Frontal cortex (tissue), 4 donors: ENCODE data around the gene DCC. TPM values are rescaled to one million over a fixed set of nuclear protein-coding genes. Genes with fewer than 3 reads are reported as not detected.

ENCODE experiments used
- DNase-seq, 2 donors: peaks; one replicate each; pipeline ENCODE4 v3.0.0; 2012; ENCODE audit warnings: low spot score in 2 of 2
- FAIRE-seq: peaks from 2 replicates; lab custom pipeline; 2012; peaks lifted over from hg19 to GRCh38; lab: Jason Lieb, UNC
- total RNA-seq: library from RNA; depleted of rRNA; stranded (reverse); fragments of >200 nt; gene quantifications from one replicate; pipeline ENCODE4 v1.2.3, GENCODE V29; 2014
- donor health status: control.
- donor health status: control.
- donor health status: control.

The DCC gene
- total RNA-seq, 1 donor from 2014 or later: 15.1 TPM

DNA sequence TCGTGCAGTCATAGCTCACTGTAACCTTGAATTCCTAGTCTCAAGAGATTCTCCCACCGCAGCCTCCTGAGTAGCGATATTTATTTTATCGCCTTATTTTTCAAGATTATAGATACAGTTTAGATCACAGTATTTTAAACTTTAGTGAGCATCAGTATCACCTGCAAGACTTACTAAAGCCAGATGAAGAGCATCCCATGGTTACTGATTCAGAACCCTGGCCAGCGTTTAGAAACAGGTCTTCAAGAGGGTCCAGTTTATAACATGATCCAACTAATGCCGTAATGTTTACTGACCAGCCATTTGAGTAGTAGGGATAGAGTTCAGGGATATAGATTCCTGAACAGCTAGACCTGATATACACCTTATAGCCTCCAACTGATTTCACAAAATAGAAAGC lies 146.1 kb downstream of the DCC start:
- FAIRE-seq (no peak), DNase-seq (no peak)

- DNase-seq (no peak), FAIRE-seq (no peak)
Observed at GRCh38 chr18:52489396-52490306, 149.7 kb downstream of the DCC start.

- no peak for DNase-seq
Observed at GRCh38 chr18:52496426-52496825, 156.4 kb downstream of the DCC start.

DNA sequence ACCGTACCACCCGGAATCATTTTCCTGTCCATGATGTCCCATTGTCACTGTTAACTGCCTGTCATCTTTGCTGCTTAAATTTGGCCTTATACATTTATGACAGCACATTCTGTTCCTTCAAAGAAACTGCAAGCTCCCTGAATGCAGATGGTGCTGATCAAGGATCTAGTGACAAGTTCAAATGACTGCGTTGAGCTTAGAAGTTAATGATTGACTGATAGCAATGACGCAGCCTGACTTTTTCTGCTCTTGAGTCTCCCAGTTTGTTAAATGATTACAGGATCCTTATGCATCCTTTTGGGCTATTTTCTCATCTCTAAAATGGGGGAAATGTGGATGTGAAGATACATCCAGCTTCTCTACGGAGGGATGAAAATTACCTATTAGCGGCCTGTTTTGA lies 159.0 kb downstream of the DCC start:
- no peak for FAIRE-seq

More at GRCh38 chr18:52496426-52496825, 156.4 kb downstream of the DCC start:
- FAIRE-seq: no peak

GRCh38 chr18:52499644-52500043 lies 159.6 kb downstream of the DCC start:
- no peak for FAIRE-seq

More for the DNA sequence above, 159.0 kb downstream of the DCC start:
- no peak for DNase-seq

GRCh38 chr18:52504589-52504988 lies 164.6 kb downstream of the DCC start:
- FAIRE-seq (no peak), DNase-seq (no peak)

More at GRCh38 chr18:52499644-52500043, 159.6 kb downstream of the DCC start:
- DNase-seq: no peak

- FAIRE-seq: no peak
- DNase-seq: no peak
Observed at GRCh38 chr18:52510139-52510538, 170.1 kb downstream of the DCC start.

- DNase-seq (no peak), FAIRE-seq (no peak)
Observed at GRCh38 chr18:52518086-52518485, 178.1 kb downstream of the DCC start.

DNA sequence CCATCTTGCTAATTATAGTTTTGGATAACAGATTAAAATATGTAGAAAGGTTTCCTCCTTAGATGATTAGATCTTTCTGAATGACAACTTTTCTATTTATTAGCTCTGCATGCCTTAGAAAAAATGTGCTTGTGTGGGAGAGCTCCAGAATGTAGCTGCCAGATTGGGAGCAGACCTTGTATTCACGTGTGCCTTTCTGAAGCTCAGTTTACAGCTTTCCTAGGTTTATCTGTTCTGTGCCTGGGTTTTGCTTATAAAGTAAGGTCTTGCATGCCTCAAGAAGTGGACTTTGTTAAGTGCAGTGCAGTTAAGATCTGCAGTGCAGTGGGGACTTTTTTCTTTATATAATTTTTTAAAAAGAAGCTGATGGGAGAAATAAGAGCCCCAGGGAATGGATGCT lies 179.0 kb downstream of the DCC start:
- FAIRE-seq: no peak
- DNase-seq: no peak

DNA sequence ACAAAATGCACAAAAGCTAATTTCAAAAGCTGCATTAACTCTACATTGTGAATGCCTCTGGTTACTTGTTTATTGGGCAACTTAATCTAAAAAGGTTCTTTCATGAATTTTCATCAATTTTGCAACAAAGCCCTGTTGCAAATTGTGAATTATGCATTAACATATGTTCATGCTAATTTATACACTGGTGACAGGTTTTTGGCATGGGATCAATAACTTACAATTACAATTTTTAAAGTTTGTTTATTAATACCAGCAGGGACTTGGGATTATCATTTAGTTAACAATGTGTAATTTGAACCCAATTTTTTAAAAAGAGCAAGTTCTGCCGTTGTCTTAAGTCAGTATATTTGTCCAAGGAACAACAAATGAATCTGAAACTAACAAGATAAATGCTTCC lies 183.6 kb downstream of the DCC start:
- no peak for FAIRE-seq
- no peak for DNase-seq

GRCh38 chr18:52531836-52532235 lies 191.8 kb downstream of the DCC start:
- DNase-seq: no peak
- no peak for FAIRE-seq

DNA sequence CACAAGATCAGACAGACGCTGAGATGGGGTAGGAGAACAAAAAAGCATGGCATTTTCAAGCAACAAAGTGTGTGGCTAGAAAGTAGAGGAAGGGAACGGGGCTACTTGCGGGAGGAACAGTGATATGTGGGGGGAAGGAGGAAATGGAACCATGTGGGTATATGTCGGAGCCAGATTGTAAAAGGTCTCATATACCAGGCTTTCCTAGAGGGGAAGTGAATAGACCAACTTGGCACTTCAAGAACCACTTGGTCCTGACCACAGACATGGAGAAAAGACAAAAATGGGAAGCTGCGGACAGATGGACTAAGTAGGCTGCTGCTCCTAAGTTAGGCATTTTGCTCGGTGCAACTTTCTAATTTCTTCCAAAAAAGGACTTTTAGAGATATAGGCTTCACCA lies 196.0 kb downstream of the DCC start:
- FAIRE-seq: no peak
- no peak for DNase-seq

- FAIRE-seq: no peak
Observed at GRCh38 chr18:52537261-52537660, 197.3 kb downstream of the DCC start.

DNA sequence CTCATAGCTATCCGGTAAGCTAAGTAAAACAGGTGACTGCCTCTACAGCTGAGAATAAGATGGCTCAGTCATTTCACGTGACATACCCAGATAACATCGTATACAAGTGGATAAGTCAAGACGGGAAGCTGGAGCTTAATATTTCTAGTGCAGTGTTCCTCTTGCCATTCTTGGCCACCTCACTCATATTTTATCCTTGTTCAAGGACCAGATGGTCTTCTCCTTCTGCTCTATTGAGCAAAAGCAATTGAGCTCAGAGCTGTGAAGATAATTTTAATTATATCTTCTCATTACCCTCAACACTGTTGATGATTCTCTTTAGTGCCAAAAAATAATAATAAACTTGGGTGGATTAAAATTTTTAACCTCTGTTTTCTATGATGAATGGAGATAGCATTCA lies 201.1 kb downstream of the DCC start:
- no peak for FAIRE-seq
- no peak for DNase-seq

More at GRCh38 chr18:52537261-52537660, 197.3 kb downstream of the DCC start:
- no peak for DNase-seq

DNA sequence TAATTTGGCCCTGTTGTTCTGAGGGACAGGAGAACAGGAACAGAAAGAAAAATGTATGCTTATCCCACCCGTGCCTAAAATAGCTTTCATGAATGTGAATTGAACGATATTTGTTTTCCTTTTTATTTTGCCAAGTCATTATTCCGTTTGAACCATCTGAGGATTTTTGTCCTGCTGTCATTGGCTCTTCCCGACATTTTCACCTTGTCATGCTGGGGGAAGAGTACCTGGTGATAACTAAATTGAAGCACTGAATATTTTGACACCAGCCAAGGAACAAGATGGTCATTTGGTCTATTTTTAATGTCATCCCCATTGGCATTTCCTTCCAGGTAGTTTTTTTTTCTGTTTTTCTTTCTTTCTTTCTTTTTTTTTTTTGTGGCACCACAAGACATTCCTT lies 204.1 kb downstream of the DCC start:
- DNase-seq: no peak
- FAIRE-seq: no peak

- FAIRE-seq: no peak
Observed at GRCh38 chr18:52546686-52547346, 206.8 kb downstream of the DCC start.

GRCh38 chr18:52553441-52553840 lies 213.4 kb downstream of the DCC start:
- FAIRE-seq: no peak
- no peak for DNase-seq

More at GRCh38 chr18:52546686-52547346, 206.8 kb downstream of the DCC start:
- DNase-seq: no peak

GRCh38 chr18:52554180-52554579 lies 214.2 kb downstream of the DCC start:
- no peak for DNase-seq
- FAIRE-seq: no peak

DNA sequence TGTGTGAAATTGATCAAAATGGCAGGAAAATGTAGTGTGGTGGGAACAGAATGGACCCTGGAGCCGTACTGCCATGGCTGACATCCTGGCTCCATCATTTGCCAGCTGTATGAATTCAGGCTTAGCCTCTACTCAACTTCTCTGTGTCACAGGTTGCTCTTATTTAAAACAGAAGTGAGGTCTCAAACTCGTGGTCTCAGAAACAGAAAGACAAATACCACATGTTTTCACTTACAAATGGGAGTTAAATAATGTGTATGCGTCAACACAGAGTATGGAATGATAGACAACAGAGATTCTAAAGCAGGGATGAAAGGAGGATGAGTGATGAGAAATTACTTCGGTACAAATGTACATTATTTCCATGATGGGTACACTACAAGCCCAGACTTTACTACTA lies 227.4 kb downstream of the DCC start:
- DNase-seq (no peak), FAIRE-seq (no peak)

- no peak for DNase-seq
- FAIRE-seq: no peak
Observed at GRCh38 chr18:52569492-52569891, 229.5 kb downstream of the DCC start.

- FAIRE-seq: no peak
- no peak for DNase-seq
Observed at GRCh38 chr18:52570975-52571374, 231.0 kb downstream of the DCC start.
